Tibial nerve (tissue), 4 donors: Measurements from ENCODE around the gene RUNX2.

Source experiments
- CTCF ChIP-seq, 5 experiments: fragments of 200-600 bp in 3 of 5; fragments of 450-650 bp in 2 of 5; sonication (generic) in 3 of 5; IDR thresholded peaks; one replicate each; pipeline ENCODE4 v1.5.1; 2016 to 2019; ENCODE audit warnings: antibody characterized with exemption in 5 of 5, mild to moderate bottlenecking in 3 of 5, moderate library complexity in 2 of 5
- EP300 ChIP-seq, 2 donors: sonication (generic); formaldehyde crosslinking; IDR thresholded peaks; one replicate each; pipeline ENCODE4 v1.6.1; 2017; ENCODE audit warnings: antibody characterized with exemption in 2 of 2, mild to moderate bottlenecking in 1 of 2
- POLR2A ChIP-seq, 2 donors: fragments of 450-650 bp; IDR thresholded peaks; one replicate each; pipeline ENCODE4 v1.6.1; 2017; ENCODE audit warnings: antibody characterized with exemption in 2 of 2, mild to moderate bottlenecking in 2 of 2, moderate library complexity in 2 of 2

GRCh38 chr6:45650524-45651135 is 322.5 kb downstream of the RUNX2 start:
- TF ChIP-seq CTCF (IDR thresholded peaks at IDR 0.05): no peak
- no peak for TF ChIP-seq EP300 (IDR thresholded peaks at IDR 0.05)
- no peak for TF ChIP-seq POLR2A (IDR thresholded peaks at IDR 0.05)
